ENCODE measurements around the gene MYB. TPM values are rescaled to one million over a fixed set of nuclear protein-coding genes. Genes with fewer than 3 reads are reported as not detected.

The MYB gene
- total RNA-seq, 2 experiments from 2014 or later, result 36.6 to 37.2 TPM

- DNase-seq, result no peak
- no peak overlapping the region for H3K4me3 Mint-ChIP-seq
- no peaks in the 10 kb centered on the region for H3K9me3 Mint-ChIP-seq
- H3K36me3 Mint-ChIP-seq, result no peaks in the 10 kb centered on the region
- H3K4me1 Mint-ChIP-seq, result no peaks in the 10 kb centered on the region
- H3K27me3 Mint-ChIP-seq, result peaks cover 4% of the 10 kb centered on the region
- H3K27ac Mint-ChIP-seq, result no peak overlapping the region
Observed at GRCh38 chr6:135257631-135258405, 76.7 kb downstream of the MYB start.

GRCh38 chr6:135258970-135259369, 77.9 kb downstream of the MYB start:
- no peak overlapping the region for H3K4me3 Mint-ChIP-seq
- peaks cover 4% of the 10 kb centered on the region for H3K27me3 Mint-ChIP-seq
- no peak overlapping the region for H3K27ac Mint-ChIP-seq
- no peaks in the 10 kb centered on the region for H3K4me1 Mint-ChIP-seq
- no peaks in the 10 kb centered on the region for H3K36me3 Mint-ChIP-seq
- H3K9me3 Mint-ChIP-seq, result no peaks in the 10 kb centered on the region
- no peak for DNase-seq

GRCh38 chr6:135260612-135261011, 79.5 kb downstream of the MYB start:
- H3K27me3 Mint-ChIP-seq, result peaks cover 4% of the 10 kb centered on the region
- no peak overlapping the region for H3K27ac Mint-ChIP-seq
- H3K4me3 Mint-ChIP-seq, result no peak overlapping the region
- H3K9me3 Mint-ChIP-seq, result peaks cover 1% of the 10 kb centered on the region
- peaks cover 3% of the 10 kb centered on the region for H3K4me1 Mint-ChIP-seq
- DNase-seq, result no peak
- no peaks in the 10 kb centered on the region for H3K36me3 Mint-ChIP-seq

DNA sequence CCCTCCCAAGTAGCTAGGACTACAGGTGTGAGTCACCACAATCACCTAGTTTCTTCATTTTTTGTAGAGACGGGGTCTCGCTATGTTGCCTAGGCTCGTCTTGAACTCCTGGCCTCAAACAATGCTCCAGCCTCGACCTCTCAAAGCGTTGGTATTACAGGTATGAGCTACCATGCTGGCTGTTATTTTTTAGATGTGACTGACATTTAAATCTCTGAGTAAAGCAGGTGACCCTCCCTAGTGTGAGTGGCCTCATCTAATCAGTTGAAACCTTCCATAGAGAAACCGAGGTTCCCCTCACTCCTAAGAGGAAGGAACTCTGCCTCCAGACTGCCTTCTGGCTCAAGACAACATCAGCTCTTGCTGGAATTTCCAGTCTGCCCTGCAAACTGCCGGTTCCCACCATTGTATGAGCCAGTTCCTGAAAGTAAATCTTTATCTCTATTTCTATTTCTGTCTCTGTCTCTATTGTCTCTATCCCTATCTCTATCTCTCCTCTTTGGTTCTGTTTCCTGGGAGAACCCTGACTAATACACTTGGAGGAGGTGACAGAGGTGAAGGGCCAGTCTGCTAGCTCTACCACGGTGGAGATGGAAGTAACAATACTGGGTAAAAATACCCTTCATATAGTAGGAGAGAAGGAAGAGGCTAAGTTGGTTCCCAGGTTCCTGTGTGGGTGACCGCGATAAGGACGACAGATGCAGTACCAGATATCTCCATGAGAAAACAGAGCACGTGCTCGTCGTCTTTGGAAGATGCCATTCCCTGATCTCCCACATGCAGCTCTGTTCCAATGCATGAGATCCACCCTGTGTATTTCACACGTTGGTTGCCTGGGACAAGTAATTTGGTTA, 81.0 kb downstream of the MYB start:
- Mint-ChIP-seq H3K4me3 (no peak overlapping the region), H3K9me3 (peaks cover 1% of the 10 kb centered on the region), H3K36me3 (no peaks in the 10 kb centered on the region), H3K4me1 (peaks cover 4% of the 10 kb centered on the region), H3K27me3 (peaks cover 4% of the 10 kb centered on the region), H3K27ac (no peak overlapping the region)
- no peak for DNase-seq

DNA sequence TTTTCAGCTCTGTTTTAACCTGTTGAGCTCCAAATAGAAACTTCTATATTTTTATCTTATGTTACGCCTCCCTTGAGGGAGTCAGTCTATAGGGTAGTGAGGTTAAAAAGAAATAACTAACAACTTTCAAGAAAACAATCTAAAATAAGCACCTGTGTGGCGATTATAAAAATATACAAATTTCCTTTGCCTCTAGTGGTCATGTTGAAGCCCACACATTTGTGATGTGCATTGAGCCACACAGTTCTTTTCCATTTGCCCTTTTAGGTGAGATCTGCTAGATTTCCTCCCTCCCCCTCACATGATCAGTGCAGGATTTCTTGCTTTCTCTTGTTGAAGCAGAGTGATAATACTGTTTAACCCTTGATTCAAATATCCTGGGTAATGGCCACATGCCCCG, 84.2 kb downstream of the MYB start:
- DNase-seq, result no peak
- Mint-ChIP-seq H3K4me1 (peaks cover 10% of the 10 kb centered on the region), H3K36me3 (no peaks in the 10 kb centered on the region), H3K27me3 (no peaks in the 10 kb centered on the region), H3K4me3 (no peak overlapping the region), H3K9me3 (peaks cover 1% of the 10 kb centered on the region), H3K27ac (no peak overlapping the region)

- DNase-seq, result no peak
- Mint-ChIP-seq H3K4me3 (no peak overlapping the region), H3K36me3 (no peaks in the 10 kb centered on the region), H3K27me3 (no peaks in the 10 kb centered on the region), H3K27ac (no peak overlapping the region), H3K4me1 (peaks cover 10% of the 10 kb centered on the region), H3K9me3 (peaks cover 1% of the 10 kb centered on the region)
Observed at GRCh38 chr6:135266675-135267074, 85.6 kb downstream of the MYB start.

DNA sequence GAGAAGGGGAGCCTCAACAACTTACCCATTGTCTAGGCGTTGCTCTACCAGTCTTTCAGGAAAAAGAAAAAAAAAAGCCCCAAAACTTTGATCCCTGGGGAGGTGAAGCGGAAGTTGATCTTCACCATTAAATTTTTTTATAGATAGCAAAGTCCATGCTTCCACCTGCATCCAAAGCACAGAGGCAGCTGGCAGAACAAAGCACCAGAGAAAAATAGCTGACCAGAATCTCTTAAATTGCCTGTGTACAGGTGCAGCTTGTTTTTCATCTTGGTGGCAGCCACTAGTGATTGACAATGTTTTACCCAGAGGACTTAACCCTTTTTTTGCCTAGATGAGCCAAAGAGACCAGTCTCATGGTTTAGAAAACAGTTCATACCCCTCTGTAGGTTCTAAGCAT, 86.0 kb downstream of the MYB start:
- Mint-ChIP-seq H3K4me1 (peaks cover 10% of the 10 kb centered on the region), H3K9me3 (peaks cover 1% of the 10 kb centered on the region), H3K27me3 (no peaks in the 10 kb centered on the region), H3K4me3 (no peak overlapping the region), H3K27ac (no peak overlapping the region), H3K36me3 (no peaks in the 10 kb centered on the region)
- no peak for DNase-seq

GRCh38 chr6:135268263-135268662, 87.2 kb downstream of the MYB start:
- H3K9me3 Mint-ChIP-seq, result peaks cover 1% of the 10 kb centered on the region
- H3K27ac Mint-ChIP-seq, result no peak overlapping the region

GRCh38 chr6:135268740-135269139, 87.6 kb downstream of the MYB start:
- Mint-ChIP-seq H3K27me3 (no peaks in the 10 kb centered on the region), H3K27ac (no peak overlapping the region), H3K36me3 (no peaks in the 10 kb centered on the region), H3K4me3 (no peak overlapping the region), H3K9me3 (peaks cover 1% of the 10 kb centered on the region), H3K4me1 (peaks cover 10% of the 10 kb centered on the region)
- no peak for DNase-seq

More at GRCh38 chr6:135268263-135268662, 87.2 kb downstream of the MYB start:
- H3K27me3 Mint-ChIP-seq, result no peaks in the 10 kb centered on the region
- H3K4me3 Mint-ChIP-seq, result no peak overlapping the region
- no peaks in the 10 kb centered on the region for H3K36me3 Mint-ChIP-seq
- H3K4me1 Mint-ChIP-seq, result peaks cover 10% of the 10 kb centered on the region
- DNase-seq, result no peak

Other genes starting within 250 kb of the MYB start
- 1 to 10 TPM in 1 of 2 experiments, under 1 TPM in 1; 0.46 to 1.8 TPM for gene ALDH8A1, start 231.2 kb upstream of the MYB start, total RNA-seq
- 100 to 1,000 TPM; 147 to 151 TPM for gene HBS1L, start 126.5 kb upstream of the MYB start, total RNA-seq